ENCODE data around the gene CADPS2. TPM values are rescaled to one million over a fixed set of nuclear protein-coding genes. Genes with fewer than 3 reads are reported as not detected.
"Not testable (repeated sequence)": the region's sequence is repeated elsewhere in the genome, so short reads cannot be mapped to it uniquely, and the experiment has no call there.

Gene CADPS2
- total RNA-seq, 2 donors from 2014 or later: not detected

DNA sequence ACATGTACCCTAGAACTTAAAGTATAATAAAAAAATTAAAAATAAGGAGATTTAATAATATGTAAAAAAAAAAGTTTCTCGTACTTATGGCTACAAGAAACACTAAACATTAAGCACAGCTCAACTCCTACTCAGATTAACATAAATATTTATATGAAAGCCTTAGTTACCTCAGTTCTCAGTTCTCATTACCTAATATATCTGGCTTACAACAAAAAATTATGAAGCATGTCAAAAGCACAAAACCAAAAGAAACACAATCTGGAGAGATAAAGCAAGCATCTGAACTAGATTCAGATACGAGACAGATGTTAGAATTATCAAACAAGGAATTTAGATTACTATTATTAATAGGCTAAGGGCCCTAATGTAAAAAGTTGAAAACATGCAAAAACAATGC, 227.4 kb downstream of the CADPS2 start:
- no peaks in the 10 kb centered on the region for H3K27me3 Mint-ChIP-seq (ENCODE audit: low read depth)
- ATAC-seq (replicated peaks in 1 of 2) (no peak), DNase-seq (no peak)
- no peak overlapping the region for H3K27ac Mint-ChIP-seq
- no peaks in the 10 kb centered on the region for H3K36me3 Mint-ChIP-seq (ENCODE audit: insufficient read depth in 2 of 2)
- peaks cover 2 to 11% of the 10 kb centered on the region in 2 donors for H3K9me3 Mint-ChIP-seq
- H3K4me3 Mint-ChIP-seq: no peak overlapping the region
- no peaks in the 10 kb centered on the region for H3K4me1 Mint-ChIP-seq (ENCODE audit: low read depth)

DNA sequence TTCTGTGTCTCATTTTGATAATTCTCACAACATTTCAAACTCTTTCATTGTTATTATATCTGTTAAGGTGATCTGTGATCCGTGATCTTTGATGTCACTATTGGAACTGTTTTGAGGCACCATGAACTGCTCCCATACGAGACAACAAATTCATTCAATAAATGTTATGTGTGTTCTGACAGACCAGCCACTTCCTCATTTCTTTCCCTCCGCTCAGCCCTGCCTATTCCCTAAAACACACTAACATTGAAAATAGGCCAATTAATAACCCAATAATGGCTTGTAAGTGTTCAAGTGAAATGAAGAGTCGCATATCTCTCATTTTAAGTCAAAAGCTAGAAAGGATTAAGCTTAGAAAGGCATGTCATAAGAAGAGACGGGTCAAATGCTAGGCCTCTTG, 232.6 kb downstream of the CADPS2 start:
- H3K27me3 Mint-ChIP-seq (ENCODE audit: low read depth): no peaks in the 10 kb centered on the region
- H3K4me3 Mint-ChIP-seq: no peak overlapping the region
- DNase-seq: no peak
- H3K27ac Mint-ChIP-seq: no peak overlapping the region
- no peak for ATAC-seq (replicated peaks in 1 of 2)
- H3K9me3 Mint-ChIP-seq: peaks cover 5 to 9% of the 10 kb centered on the region in 2 donors
- no peaks in the 10 kb centered on the region for H3K4me1 Mint-ChIP-seq (ENCODE audit: low read depth)
- no peaks in the 10 kb centered on the region for H3K36me3 Mint-ChIP-seq (ENCODE audit: insufficient read depth in 2 of 2)

GRCh38 chr7:122652876-122653275, 233.4 kb downstream of the CADPS2 start:
- no peak for ATAC-seq (replicated peaks in 1 of 2)
- Mint-ChIP-seq H3K27me3 (ENCODE audit: low read depth) (no peaks in the 10 kb centered on the region), H3K27ac (no peak overlapping the region), H3K4me1 (ENCODE audit: low read depth) (no peaks in the 10 kb centered on the region), H3K9me3 (peaks cover 5 to 10% of the 10 kb centered on the region in 2 donors), H3K4me3 (no peak overlapping the region), H3K36me3 (ENCODE audit: insufficient read depth in 2 of 2) (no peaks in the 10 kb centered on the region)
- DNase-seq: no peak

- no peaks in the 10 kb centered on the region for H3K4me1 Mint-ChIP-seq (ENCODE audit: low read depth)
- no peak overlapping the region for H3K27ac Mint-ChIP-seq
- peaks cover 5 to 13% of the 10 kb centered on the region in 2 donors for H3K9me3 Mint-ChIP-seq
- H3K27me3 Mint-ChIP-seq (ENCODE audit: low read depth): no peaks in the 10 kb centered on the region
- no peak for DNase-seq
- ATAC-seq (replicated peaks in 1 of 2): no peak
- H3K36me3 Mint-ChIP-seq (ENCODE audit: insufficient read depth in 2 of 2): no peaks in the 10 kb centered on the region
- H3K4me3 Mint-ChIP-seq: no peak overlapping the region
Measured at GRCh38 chr7:122651451-122651850, 234.8 kb downstream of the CADPS2 start.

- no peak overlapping the region for H3K4me3 Mint-ChIP-seq
Measured at GRCh38 chr7:122643250-122643649, 243.0 kb downstream of the CADPS2 start.

GRCh38 chr7:122638459-122638858, 247.8 kb downstream of the CADPS2 start:
- Mint-ChIP-seq H3K4me3 (no peak overlapping the region), H3K9me3 (peaks cover 11 to 14% of the 10 kb centered on the region in 2 donors), H3K36me3 (ENCODE audit: insufficient read depth in 2 of 2) (no peaks in the 10 kb centered on the region), H3K4me1 (ENCODE audit: low read depth) (no peaks in the 10 kb centered on the region), H3K27me3 (ENCODE audit: low read depth) (no peaks in the 10 kb centered on the region), H3K27ac (no peak overlapping the region)
- ATAC-seq (replicated peaks in 1 of 2) (no peak), DNase-seq (no peak)

More at GRCh38 chr7:122643250-122643649, 243.0 kb downstream of the CADPS2 start:
- Mint-ChIP-seq H3K27ac (no peak overlapping the region), H3K36me3 (ENCODE audit: insufficient read depth in 2 of 2) (no peaks in the 10 kb centered on the region), H3K9me3 (peaks cover 7 to 10% of the 10 kb centered on the region in 2 donors), H3K4me1 (ENCODE audit: low read depth) (no peaks in the 10 kb centered on the region), H3K27me3 (ENCODE audit: low read depth) (no peaks in the 10 kb centered on the region)
- ATAC-seq (replicated peaks in 1 of 2): no peak
- no peak for DNase-seq

DNA sequence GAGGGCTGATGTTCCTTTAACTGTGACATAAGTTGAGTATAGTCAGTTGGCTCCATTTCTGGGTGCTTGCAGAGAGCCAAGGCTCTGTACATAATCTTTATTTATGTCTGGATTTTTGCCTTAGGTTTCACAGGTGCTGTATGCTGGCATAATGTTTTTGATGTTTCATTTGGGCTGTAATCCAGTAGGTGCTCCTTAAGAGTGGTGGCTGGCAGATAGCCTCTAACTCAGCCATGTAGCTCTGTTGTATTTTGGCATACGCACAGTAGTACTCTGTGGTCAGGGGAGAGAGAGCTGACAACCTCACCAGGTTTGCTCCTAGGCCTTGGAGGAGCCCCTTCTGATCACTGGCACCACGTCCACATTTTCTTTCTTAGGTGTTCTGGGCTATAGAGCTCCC, 248.5 kb downstream of the CADPS2 start:
- H3K27me3 Mint-ChIP-seq (ENCODE audit: low read depth): no peaks in the 10 kb centered on the region
- peaks cover 11 to 14% of the 10 kb centered on the region in 2 donors for H3K9me3 Mint-ChIP-seq
- DNase-seq: no peak
- no peak overlapping the region for H3K27ac Mint-ChIP-seq
- no peak overlapping the region for H3K4me3 Mint-ChIP-seq
- H3K36me3 Mint-ChIP-seq (ENCODE audit: insufficient read depth in 2 of 2): no peaks in the 10 kb centered on the region
- H3K4me1 Mint-ChIP-seq (ENCODE audit: low read depth): no peaks in the 10 kb centered on the region
- no peak for ATAC-seq (replicated peaks in 1 of 2)

- not testable (repeated sequence) for H3K36me3 Mint-ChIP-seq (ENCODE audit: insufficient read depth in 2 of 2); H3K27me3 Mint-ChIP-seq (ENCODE audit: low read depth); H3K4me3 Mint-ChIP-seq; H3K27ac Mint-ChIP-seq; H3K4me1 Mint-ChIP-seq (ENCODE audit: low read depth); ATAC-seq (replicated peaks in 1 of 2); DNase-seq
- H3K9me3 Mint-ChIP-seq: peaks cover 11 to 14% of the 10 kb centered on the region in 2 donors
Measured at GRCh38 chr7:122635481-122635880, 250.8 kb downstream of the CADPS2 start.

GRCh38 chr7:122633472-122633871, 252.8 kb downstream of the CADPS2 start:
- H3K36me3 Mint-ChIP-seq (ENCODE audit: insufficient read depth in 2 of 2): no peaks in the 10 kb centered on the region

GRCh38 chr7:122632238-122632637, 254.0 kb downstream of the CADPS2 start:
- Mint-ChIP-seq H3K9me3 (peaks cover 7 to 8% of the 10 kb centered on the region in 2 donors), H3K27me3 (ENCODE audit: low read depth) (no peaks in the 10 kb centered on the region), H3K36me3 (ENCODE audit: insufficient read depth in 2 of 2) (no peaks in the 10 kb centered on the region), H3K4me1 (ENCODE audit: low read depth) (no peaks in the 10 kb centered on the region), H3K27ac (no peak overlapping the region), H3K4me3 (no peak overlapping the region)
- ATAC-seq (replicated peaks in 1 of 2) (no peak), DNase-seq (no peak)

More at GRCh38 chr7:122633472-122633871, 252.8 kb downstream of the CADPS2 start:
- H3K27me3 Mint-ChIP-seq (ENCODE audit: low read depth): no peaks in the 10 kb centered on the region
- no peak for DNase-seq
- H3K9me3 Mint-ChIP-seq: peaks cover 6 to 7% of the 10 kb centered on the region in 2 donors
- no peak for ATAC-seq (replicated peaks in 1 of 2)
- H3K4me3 Mint-ChIP-seq: no peak overlapping the region
- no peaks in the 10 kb centered on the region for H3K4me1 Mint-ChIP-seq (ENCODE audit: low read depth)
- H3K27ac Mint-ChIP-seq: no peak overlapping the region

GRCh38 chr7:122629412-122629953, 256.8 kb downstream of the CADPS2 start:
- no peaks in the 10 kb centered on the region for H3K4me1 Mint-ChIP-seq (ENCODE audit: low read depth)
- no peaks in the 10 kb centered on the region for H3K36me3 Mint-ChIP-seq (ENCODE audit: insufficient read depth in 2 of 2)
- peaks cover 2 to 10% of the 10 kb centered on the region in 2 donors for H3K9me3 Mint-ChIP-seq
- DNase-seq (no peak), ATAC-seq (replicated peaks in 1 of 2) (no peak)
- H3K4me3 Mint-ChIP-seq: no peak overlapping the region
- H3K27ac Mint-ChIP-seq: no peak overlapping the region
- no peaks in the 10 kb centered on the region for H3K27me3 Mint-ChIP-seq (ENCODE audit: low read depth)

DNA sequence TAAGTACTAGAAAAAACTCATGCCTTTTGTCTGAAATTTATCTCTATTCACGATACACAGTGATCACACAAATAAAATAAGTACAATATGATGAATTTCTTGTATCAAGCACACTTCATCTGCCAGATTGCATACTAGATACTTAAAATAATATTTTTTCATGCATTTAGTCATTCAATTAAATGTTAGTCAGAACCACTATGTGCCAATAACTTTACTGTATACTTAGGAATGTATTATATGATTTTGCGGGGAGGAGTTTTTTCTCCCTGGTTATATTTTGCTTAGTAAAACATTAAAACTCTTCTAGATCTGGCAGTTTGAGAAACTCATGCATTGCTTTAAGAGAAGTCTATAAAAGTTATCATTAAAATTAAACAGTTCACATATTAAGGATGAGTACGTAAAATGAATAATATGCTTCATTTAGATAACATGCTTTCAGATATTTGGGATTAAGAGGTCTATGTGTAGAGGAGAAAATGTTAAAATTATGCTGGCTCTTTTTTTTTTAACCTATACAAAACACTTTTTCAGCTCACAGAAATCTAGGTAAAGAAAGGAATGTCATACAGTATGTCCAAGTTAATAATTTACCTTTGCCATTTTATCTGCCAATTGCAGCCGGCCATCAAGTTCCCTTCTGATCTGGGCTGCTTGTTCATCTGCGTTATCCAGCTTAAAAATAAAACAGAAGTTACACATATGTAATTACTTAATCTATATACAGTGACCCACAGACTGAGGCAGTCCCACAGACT, 257.4 kb downstream of the CADPS2 start:
- peaks cover 3 to 12% of the 10 kb centered on the region in 2 donors for H3K9me3 Mint-ChIP-seq
- DNase-seq: no peak
- H3K36me3 Mint-ChIP-seq (ENCODE audit: insufficient read depth in 2 of 2): no peaks in the 10 kb centered on the region
- H3K4me1 Mint-ChIP-seq (ENCODE audit: low read depth): no peaks in the 10 kb centered on the region
- ATAC-seq (replicated peaks in 1 of 2): no peak
- H3K4me3 Mint-ChIP-seq: no peak overlapping the region
- H3K27me3 Mint-ChIP-seq (ENCODE audit: low read depth): no peaks in the 10 kb centered on the region
- no peak overlapping the region for H3K27ac Mint-ChIP-seq

GRCh38 chr7:122626785-122627184, 259.5 kb downstream of the CADPS2 start:
- DNase-seq (no peak), ATAC-seq (replicated peaks in 1 of 2) (no peak)
- Mint-ChIP-seq H3K4me1 (ENCODE audit: low read depth) (no peaks in the 10 kb centered on the region), H3K4me3 (no peak overlapping the region), H3K27ac (no peak overlapping the region), H3K36me3 (ENCODE audit: insufficient read depth in 2 of 2) (no peaks in the 10 kb centered on the region), H3K9me3 (peaks cover 3 to 12% of the 10 kb centered on the region in 2 donors), H3K27me3 (ENCODE audit: low read depth) (no peaks in the 10 kb centered on the region)

DNA sequence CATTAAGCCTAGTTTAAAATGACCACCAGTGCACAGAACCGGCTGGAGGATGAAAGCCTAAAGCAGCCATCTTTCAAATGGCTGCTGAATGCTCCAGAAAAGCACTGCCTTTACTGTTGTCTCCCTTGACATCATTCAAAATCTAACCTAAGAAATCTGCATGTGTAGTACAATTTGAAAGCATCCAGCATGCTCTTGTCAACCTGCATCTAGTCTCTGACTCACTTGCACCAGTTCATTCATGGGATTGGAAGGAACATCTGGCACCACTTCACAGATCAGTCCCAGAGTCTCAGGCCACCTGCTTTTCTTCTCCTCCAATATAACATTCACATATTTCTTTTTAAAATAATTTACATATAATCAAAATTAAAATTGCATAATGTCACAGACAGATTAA, 263.6 kb downstream of the CADPS2 start:
- H3K27ac Mint-ChIP-seq: no peak overlapping the region
- DNase-seq: no peak

More for the DNA sequence above, 263.6 kb downstream of the CADPS2 start:
- Mint-ChIP-seq H3K4me1 (ENCODE audit: low read depth) (no peaks in the 10 kb centered on the region), H3K9me3 (peaks cover 3 to 11% of the 10 kb centered on the region in 2 donors), H3K4me3 (no peak overlapping the region), H3K36me3 (ENCODE audit: insufficient read depth in 2 of 2) (no peaks in the 10 kb centered on the region), H3K27me3 (ENCODE audit: low read depth) (no peaks in the 10 kb centered on the region)
- no peak for ATAC-seq (replicated peaks in 1 of 2)

All from activated T-cell treated with anti-CD3 and anti-CD28 coated beads, Interleukin-2, amount 50 U/mL, for 72 hours (primary cell).